ENCODE results near the gene CHCHD6. TPM values are rescaled to one million over a fixed set of nuclear protein-coding genes. Genes with fewer than 3 reads are reported as not detected.

CHCHD6 gene
- total RNA-seq, 1 donor from 2014 or later = 30.2 TPM

GRCh38 chr3:126663750-126664149 is 40.3 kb upstream of the CHCHD6 start:
- DNase-seq (ENCODE audit: low spot score, unreplicated experiment) = no peak
- TF ChIP-seq CTCF (IDR thresholded peaks at IDR 0.05; ENCODE audit: unreplicated experiment) = no peak
- Mint-ChIP-seq H3K36me3 (ENCODE audit: insufficient read depth) (no peaks in the 10 kb centered on the region), H3K4me1 (ENCODE audit: low read depth) (no peaks in the 10 kb centered on the region), H3K9me3 (ENCODE audit: low read depth) (peaks cover 3% of the 10 kb centered on the region), H3K4me3 (ENCODE audit: low read depth) (no peak overlapping the region), H3K27me3 (peaks cover 38% of the 10 kb centered on the region), H3K27ac (no peak overlapping the region)

GRCh38 chr3:126664591-126665214 is 39.3 kb upstream of the CHCHD6 start:
- no peak for DNase-seq (ENCODE audit: low spot score, unreplicated experiment)
- TF ChIP-seq CTCF (IDR thresholded peaks at IDR 0.05; ENCODE audit: unreplicated experiment) = peak; percentile 10
- peaks cover 38% of the 10 kb centered on the region for H3K27me3 Mint-ChIP-seq
- H3K4me1 Mint-ChIP-seq (ENCODE audit: low read depth) = no peaks in the 10 kb centered on the region
- H3K36me3 Mint-ChIP-seq (ENCODE audit: insufficient read depth) = no peaks in the 10 kb centered on the region
- no peak overlapping the region for H3K27ac Mint-ChIP-seq
- no peak overlapping the region for H3K4me3 Mint-ChIP-seq (ENCODE audit: low read depth)
- peaks cover 3% of the 10 kb centered on the region for H3K9me3 Mint-ChIP-seq (ENCODE audit: low read depth)

GRCh38 chr3:126665221-126665936 is 38.7 kb upstream of the CHCHD6 start:
- H3K9me3 Mint-ChIP-seq (ENCODE audit: low read depth) = peaks cover 3% of the 10 kb centered on the region
- H3K4me3 Mint-ChIP-seq (ENCODE audit: low read depth) = no peak overlapping the region
- no peak overlapping the region for H3K27ac Mint-ChIP-seq
- no peak for DNase-seq (ENCODE audit: low spot score, unreplicated experiment)
- no peak for TF ChIP-seq CTCF (IDR thresholded peaks at IDR 0.05; ENCODE audit: unreplicated experiment)
- peaks cover 32% of the 10 kb centered on the region for H3K27me3 Mint-ChIP-seq
- no peaks in the 10 kb centered on the region for H3K4me1 Mint-ChIP-seq (ENCODE audit: low read depth)
- no peaks in the 10 kb centered on the region for H3K36me3 Mint-ChIP-seq (ENCODE audit: insufficient read depth)

GRCh38 chr3:126665959-126666657 is 37.9 kb upstream of the CHCHD6 start:
- TF ChIP-seq CTCF (IDR thresholded peaks at IDR 0.05; ENCODE audit: unreplicated experiment) = no peak
- Mint-ChIP-seq H3K4me3 (ENCODE audit: low read depth) (no peak overlapping the region), H3K4me1 (ENCODE audit: low read depth) (no peaks in the 10 kb centered on the region), H3K36me3 (ENCODE audit: insufficient read depth) (no peaks in the 10 kb centered on the region), H3K9me3 (ENCODE audit: low read depth) (peaks cover 2% of the 10 kb centered on the region), H3K27ac (no peak overlapping the region), H3K27me3 (peaks cover 26% of the 10 kb centered on the region)
- no peak for DNase-seq (ENCODE audit: low spot score, unreplicated experiment)

GRCh38 chr3:126666658-126667528 is 37.1 kb upstream of the CHCHD6 start:
- no peaks in the 10 kb centered on the region for H3K36me3 Mint-ChIP-seq (ENCODE audit: insufficient read depth)
- no peak for DNase-seq (ENCODE audit: low spot score, unreplicated experiment)

More at GRCh38 chr3:126666658-126667528, 37.1 kb upstream of the CHCHD6 start:
- no peaks in the 10 kb centered on the region for H3K4me1 Mint-ChIP-seq (ENCODE audit: low read depth)
- no peaks in the 10 kb centered on the region for H3K9me3 Mint-ChIP-seq (ENCODE audit: low read depth)
- no peak overlapping the region for H3K27ac Mint-ChIP-seq
- H3K4me3 Mint-ChIP-seq (ENCODE audit: low read depth) = no peak overlapping the region
- TF ChIP-seq CTCF (IDR thresholded peaks at IDR 0.05; ENCODE audit: unreplicated experiment) = no peak
- H3K27me3 Mint-ChIP-seq = peaks cover 24% of the 10 kb centered on the region
